Measurements from ENCODE around the gene DOCK3.

Gene DOCK3

GRCh38 chr3:50666837-50667236 is 7.9 kb upstream of the DOCK3 start:
- TF ChIP-seq CTCF (IDR thresholded peaks at IDR 0.05; ENCODE audit: low read depth, low read length), result no peak
- H3K36me3 ChIP-seq, result no peaks in the 10 kb centered on the region
- peaks cover 3% of the 10 kb centered on the region; the same call in 1 of the 2 replicates for H3K27me3 ChIP-seq
- no peaks in the 10 kb centered on the region for H3K9me3 ChIP-seq
- H3K4me1 ChIP-seq, result no peaks in the 10 kb centered on the region; the same call in 1 of the 2 replicates
- no peak for DNase-seq
- no peak overlapping the region for H3K4me3 ChIP-seq (ENCODE audit: low read depth, low read length)

GRCh38 chr3:50671331-50671730 is 3.4 kb upstream of the DOCK3 start:
- TF ChIP-seq CTCF (IDR thresholded peaks at IDR 0.05; ENCODE audit: low read depth, low read length), result no peak
- Histone ChIP-seq H3K4me3 (ENCODE audit: low read depth, low read length) (no peak overlapping the region), H3K4me1 (no peaks in the 10 kb centered on the region), H3K36me3 (no peaks in the 10 kb centered on the region), H3K27me3 (peaks cover 47% of the 10 kb centered on the region), H3K9me3 (no peaks in the 10 kb centered on the region)
- no peak for DNase-seq

- Histone ChIP-seq H3K4me3 (ENCODE audit: low read depth, low read length) (no peak overlapping the region), H3K27me3 (peaks cover 57% of the 10 kb centered on the region), H3K36me3 (no peaks in the 10 kb centered on the region), H3K4me1 (no peaks in the 10 kb centered on the region), H3K9me3 (no peaks in the 10 kb centered on the region)
- no peak for DNase-seq
- no peak for TF ChIP-seq CTCF (IDR thresholded peaks at IDR 0.05; ENCODE audit: low read depth, low read length)
These were observed 2.1 kb upstream of the DOCK3 start for GRCh38 chr3:50672656-50673055.

- H3K9me3 ChIP-seq, result no peaks in the 10 kb centered on the region
- no peak for DNase-seq
- peaks cover 66% of the 10 kb centered on the region for H3K27me3 ChIP-seq
- no peaks in the 10 kb centered on the region for H3K4me1 ChIP-seq
- no peaks in the 10 kb centered on the region for H3K36me3 ChIP-seq
- TF ChIP-seq CTCF (IDR thresholded peaks at IDR 0.05; ENCODE audit: low read depth, low read length), result no peak
- H3K4me3 ChIP-seq (ENCODE audit: low read depth, low read length), result no peak overlapping the region
These were observed 796 bp upstream of the DOCK3 start for GRCh38 chr3:50673931-50674330.

- 0 out of 2 replicates have a peak, but pooled peaks have one; percentile 12 for TF ChIP-seq CTCF (IDR thresholded peaks at IDR 0.05; ENCODE audit: low read depth, low read length)
- peaks cover 71% of the 10 kb centered on the region for H3K27me3 ChIP-seq
- H3K4me3 ChIP-seq (ENCODE audit: low read depth, low read length), result no peak overlapping the region
- DNase-seq, result peak; percentile 27
- no peaks in the 10 kb centered on the region for H3K9me3 ChIP-seq
- H3K36me3 ChIP-seq, result no peaks in the 10 kb centered on the region
- no peaks in the 10 kb centered on the region for H3K4me1 ChIP-seq
These were observed 678 bp downstream of the DOCK3 start for GRCh38 chr3:50675179-50676030.

GRCh38 chr3:50676031-50676705 is 1.4 kb downstream of the DOCK3 start:
- no peak for TF ChIP-seq CTCF (IDR thresholded peaks at IDR 0.05; ENCODE audit: low read depth, low read length)
- no peak for DNase-seq
- Histone ChIP-seq H3K4me3 (ENCODE audit: low read depth, low read length) (no peak overlapping the region), H3K27me3 (peaks cover 70% of the 10 kb centered on the region), H3K36me3 (no peaks in the 10 kb centered on the region), H3K9me3 (no peaks in the 10 kb centered on the region), H3K4me1 (no peaks in the 10 kb centered on the region)
